Spleen (tissue), 11 donors: ENCODE results near the gene NTRK1. TPM values are rescaled to one million over a fixed set of nuclear protein-coding genes. Genes with fewer than 3 reads are reported as not detected.

Source experiments
- DNase-seq: peaks from one replicate; pipeline ENCODE4 v3.0.0-alpha.2; 2020
- H3K27ac ChIP-seq, 8 donors: fragments of 200-600 bp; sonication (generic) in 7 of 8; 1 replicate in 4 of 8; 2 replicates in 4 of 8; pipeline versions ENCODE4 v1.5.0 to v1.8.0; 2016 to 2021; ENCODE audit warnings: inconsistent platforms in 4 of 8, mild to moderate bottlenecking in 4 of 8, moderate library complexity in 1 of 8
- H3K27me3 ChIP-seq, 7 donors: fragments of 200-600 bp; sonication (generic) in 6 of 7; replicated peaks in 1 of 7; 1 replicate in 4 of 7; 2 replicates in 3 of 7; pipeline versions ENCODE4 v1.5.0 to v1.8.0; 2016 to 2021; ENCODE audit warnings: inconsistent platforms in 3 of 7, mild to moderate bottlenecking in 1 of 7
- H3K36me3 ChIP-seq, 6 donors: fragments of 200-600 bp; sonication (generic) in 5 of 6; 1 replicate in 4 of 6; 2 replicates in 2 of 6; pipeline versions ENCODE4 v1.5.0 to v1.8.0; 2016 to 2021; ENCODE audit warnings: inconsistent platforms in 2 of 6
- H3K4me1 ChIP-seq, 6 donors: fragments of 200-600 bp; sonication (generic) in 5 of 6; 1 replicate in 3 of 6; 2 replicates in 3 of 6; pipeline versions ENCODE4 v1.5.0 to v1.8.0; 2016 to 2021; ENCODE audit warnings: inconsistent platforms in 3 of 6
- H3K4me3 ChIP-seq, 8 donors: fragments of 200-600 bp; sonication (generic) in 7 of 8; 1 replicate in 4 of 8; 2 replicates in 4 of 8; pipeline versions ENCODE4 v1.5.0 to v1.8.0; 2016 to 2021; ENCODE audit warnings: inconsistent platforms in 4 of 8, mild to moderate bottlenecking in 4 of 8, moderate library complexity in 2 of 8
- H3K9me3 ChIP-seq, 8 donors: fragments of 200-600 bp; sonication (generic) in 7 of 8; 1 replicate in 4 of 8; 2 replicates in 4 of 8; pipeline versions ENCODE4 v1.5.0 to v1.8.0; 2016 to 2021; ENCODE audit warnings: inconsistent platforms in 4 of 8
- POLR2A ChIP-seq, 3 donors: fragments of 450-650 bp; IDR thresholded peaks; one replicate each; pipeline ENCODE4 v1.5.1; 2017; ENCODE audit warnings: antibody characterized with exemption in 3 of 3, mild to moderate bottlenecking in 1 of 3
- POLR2AphosphoS5 ChIP-seq, 3 donors: sonication (generic); formaldehyde crosslinking; IDR thresholded peaks; one replicate each; pipeline ENCODE4 v1.5.1; 2017; ENCODE audit warnings: antibody characterized with exemption in 3 of 3
- WGBS, 5 donors: extraction: QIAGEN DNeasy Blood & Tissue Kit in 3 of 5; methylation state at CpG; one replicate each; pipeline versions ENCODE4 v1.1.5 to v1.1.7; 2013 to 2018; 5-methylcytosine and 5-hydroxymethylcytosine counted together
- intact Hi-C: fragments of 100-400 bp; cut with DNase I; formaldehyde crosslinking; loops from one replicate; pipeline ENCODE4 v1.15.0; 2023; ENCODE audit warnings: low total_unique reads
- polyA plus RNA-seq, 3 donors: library from polyadenylated mRNA; stranded (reverse); fragments of 200-250 nt; gene quantifications; one replicate each; pipeline ENCODE4 v1.2.1, GENCODE V29; 2013
- total RNA-seq, 7 donors: library from RNA; depleted of rRNA in 3 of 7; stranded (reverse); fragments of >200 nt in 3 of 7; fragmentation: NEBNext Ultra II Directional in 4 of 7; extraction: Animal tissue kit (Norgen Biotek cat#: 25700) in 4 of 7; gene quantifications; one replicate each; pipeline versions ENCODE4 v1.1.0 to v1.2.1, GENCODE V29; 2016 to 2021
- TF ChIP-seq, protein P1 (sequence below), 11 experiments: fragments of 200-600 bp in 7 of 11; fragments of 450-650 bp in 4 of 11; sonication (generic) in 4 of 11; IDR thresholded peaks in 8 of 11; conservative IDR thresholded peaks in 3 of 11; 1 replicate in 7 of 11; 2 replicates in 4 of 11; pipeline versions ENCODE4 v1.4.0 to v1.8.0; 2016 to 2021; ENCODE audit warnings: antibody characterized with exemption in 11 of 11, inconsistent platforms in 4 of 11, mild to moderate bottlenecking in 1 of 11
- donor health status: healthy with polysubstance abuse.
- donor health status: DM: no; HTN: no; CAD: no; lungs with moderate emphysema.
- donor health status: DM: no; HTN: no; CAD: no.
- donor health status: Bipolar disorder and iron deficiency.
- donor health status: healthy.
- donor health status: DM: no; HTN: no; CAD: no.
- donor health status: DM: yes; HTN: yes; CAD: no.

Gene NTRK1
- total and polyA plus RNA-seq, 10 donors: 0.09 to 1.4 (median 0.24) TPM; not detected in 4

DNA sequence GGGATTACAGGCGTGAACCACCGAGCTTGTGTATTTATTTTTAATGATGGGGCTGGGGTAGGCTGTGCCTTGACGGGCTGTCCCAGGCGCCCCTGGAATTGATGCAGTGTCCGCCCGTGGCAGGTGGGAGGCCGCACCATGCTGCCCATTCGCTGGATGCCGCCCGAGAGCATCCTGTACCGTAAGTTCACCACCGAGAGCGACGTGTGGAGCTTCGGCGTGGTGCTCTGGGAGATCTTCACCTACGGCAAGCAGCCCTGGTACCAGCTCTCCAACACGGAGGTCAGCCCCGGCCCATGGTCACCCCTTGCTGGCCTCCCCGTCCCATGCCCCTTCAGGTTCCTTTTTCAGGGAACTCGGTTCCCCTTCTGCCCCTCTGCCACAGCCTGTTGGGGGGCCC, 19.2 kb downstream of the NTRK1 start:
- no peak overlapping the region for H3K4me3 ChIP-seq
- no peak for DNase-seq
- no peaks in the 10 kb centered on the region for H3K9me3 ChIP-seq
- H3K4me1 ChIP-seq: no peaks in the 10 kb centered on the region
- intact Hi-C loops: loop anchor here (10.0 kb wide), 1 partner anchor 155 kb away; the partner anchor contains the start of genes ISG20L2 and METTL25B
- no peaks in the 10 kb centered on the region for H3K36me3 ChIP-seq
- peaks cover 0 to 80% (median 0%) of the 10 kb centered on the region in 7 donors for H3K27me3 ChIP-seq
- no peak for TF ChIP-seq POLR2AphosphoS5 (IDR thresholded peaks at IDR 0.05)
- TF ChIP-seq, protein P1, sequence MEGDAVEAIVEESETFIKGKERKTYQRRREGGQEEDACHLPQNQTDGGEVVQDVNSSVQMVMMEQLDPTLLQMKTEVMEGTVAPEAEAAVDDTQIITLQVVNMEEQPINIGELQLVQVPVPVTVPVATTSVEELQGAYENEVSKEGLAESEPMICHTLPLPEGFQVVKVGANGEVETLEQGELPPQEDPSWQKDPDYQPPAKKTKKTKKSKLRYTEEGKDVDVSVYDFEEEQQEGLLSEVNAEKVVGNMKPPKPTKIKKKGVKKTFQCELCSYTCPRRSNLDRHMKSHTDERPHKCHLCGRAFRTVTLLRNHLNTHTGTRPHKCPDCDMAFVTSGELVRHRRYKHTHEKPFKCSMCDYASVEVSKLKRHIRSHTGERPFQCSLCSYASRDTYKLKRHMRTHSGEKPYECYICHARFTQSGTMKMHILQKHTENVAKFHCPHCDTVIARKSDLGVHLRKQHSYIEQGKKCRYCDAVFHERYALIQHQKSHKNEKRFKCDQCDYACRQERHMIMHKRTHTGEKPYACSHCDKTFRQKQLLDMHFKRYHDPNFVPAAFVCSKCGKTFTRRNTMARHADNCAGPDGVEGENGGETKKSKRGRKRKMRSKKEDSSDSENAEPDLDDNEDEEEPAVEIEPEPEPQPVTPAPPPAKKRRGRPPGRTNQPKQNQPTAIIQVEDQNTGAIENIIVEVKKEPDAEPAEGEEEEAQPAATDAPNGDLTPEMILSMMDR (IDR thresholded peaks at IDR 0.05 in 8 of 11, conservative IDR thresholded peaks at IDR 0.05 in 3 of 11): no peak
- no peak for TF ChIP-seq POLR2A (IDR thresholded peaks at IDR 0.05)
- no peak overlapping the region for H3K27ac ChIP-seq
- WGBS, 5 donors: 82 to 94% (median 89%) methylated on average over 17 to 21 of the region's 21 CpGs

DNA sequence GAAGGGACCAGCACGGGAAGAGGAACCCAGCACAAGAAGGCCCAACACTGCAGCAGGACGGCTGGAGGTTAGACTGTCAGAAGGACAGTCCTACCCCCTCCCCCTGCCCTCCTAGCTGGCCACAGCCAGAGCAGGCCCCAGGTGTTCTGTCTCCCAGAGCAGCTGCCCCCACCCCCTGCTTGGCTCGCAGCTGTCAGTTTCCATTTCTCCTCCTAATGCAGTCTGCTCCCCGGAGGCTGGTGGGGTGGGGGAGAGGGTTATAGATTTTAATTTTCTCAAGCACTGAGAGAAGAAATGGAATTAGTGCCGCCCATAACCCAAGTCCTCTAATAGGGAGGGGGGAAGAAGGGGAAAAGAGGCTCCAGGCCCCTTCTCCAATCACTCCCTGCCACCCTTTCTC, 19.8 kb downstream of the NTRK1 start:
- WGBS, 5 donors: 71 to 81% (median 74%) methylated on average over 5 of the region's 5 CpGs
- intact Hi-C loops: loop anchor here (10.0 kb wide), 1 partner anchor 156 kb away; the partner anchor contains the start of genes ISG20L2 and METTL25B

DNA sequence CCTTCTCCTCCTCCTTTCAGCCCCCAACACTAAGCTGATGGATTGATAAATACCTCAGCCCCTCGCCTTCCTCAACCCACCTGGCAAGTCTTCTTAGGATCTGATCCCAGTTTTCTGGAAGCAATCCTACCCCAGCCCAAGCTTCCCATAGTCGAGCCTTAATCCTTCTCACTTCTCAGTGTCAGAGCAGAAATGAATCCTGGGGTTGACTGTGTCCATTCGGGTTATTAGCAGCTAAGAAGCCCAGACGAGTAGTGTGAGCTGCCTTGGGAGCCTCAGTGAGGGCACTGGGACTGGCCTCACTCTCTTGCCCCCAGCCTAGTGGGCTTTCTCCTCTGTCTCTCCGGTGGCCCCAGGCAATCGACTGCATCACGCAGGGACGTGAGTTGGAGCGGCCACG, 20.4 kb downstream of the NTRK1 start:
- intact Hi-C loops: loop anchor here (10.0 kb wide), 1 partner anchor 156 kb away; the partner anchor contains the start of genes ISG20L2 and METTL25B
- Histone ChIP-seq H3K4me1 (no peaks in the 10 kb centered on the region), H3K36me3 (no peaks in the 10 kb centered on the region), H3K9me3 (no peaks in the 10 kb centered on the region), H3K27ac (no peak overlapping the region), H3K27me3 (peaks cover 0 to 82% (median 0%) of the 10 kb centered on the region in 7 donors), H3K4me3 (no peak overlapping the region)
- DNase-seq: no peak
- WGBS, 5 donors: 65 to 83% (median 74%) methylated on average over 6 to 10 of the region's 10 CpGs
- no peak for TF ChIP-seq POLR2A (IDR thresholded peaks at IDR 0.05)
- TF ChIP-seq, protein P1 (IDR thresholded peaks at IDR 0.05 in 8 of 11, conservative IDR thresholded peaks at IDR 0.05 in 3 of 11): no peak
- TF ChIP-seq POLR2AphosphoS5 (IDR thresholded peaks at IDR 0.05): no peak

More for the DNA sequence above, 19.8 kb downstream of the NTRK1 start:
- Histone ChIP-seq H3K9me3 (no peaks in the 10 kb centered on the region), H3K4me3 (no peak overlapping the region), H3K36me3 (no peaks in the 10 kb centered on the region), H3K27ac (no peak overlapping the region), H3K27me3 (peaks cover 0 to 80% (median 0%) of the 10 kb centered on the region in 7 donors), H3K4me1 (no peaks in the 10 kb centered on the region)
- TF ChIP-seq, protein P1 (IDR thresholded peaks at IDR 0.05 in 8 of 11, conservative IDR thresholded peaks at IDR 0.05 in 3 of 11): no peak
- TF ChIP-seq POLR2AphosphoS5 (IDR thresholded peaks at IDR 0.05): no peak
- TF ChIP-seq POLR2A (IDR thresholded peaks at IDR 0.05): no peak
- no peak for DNase-seq

DNA sequence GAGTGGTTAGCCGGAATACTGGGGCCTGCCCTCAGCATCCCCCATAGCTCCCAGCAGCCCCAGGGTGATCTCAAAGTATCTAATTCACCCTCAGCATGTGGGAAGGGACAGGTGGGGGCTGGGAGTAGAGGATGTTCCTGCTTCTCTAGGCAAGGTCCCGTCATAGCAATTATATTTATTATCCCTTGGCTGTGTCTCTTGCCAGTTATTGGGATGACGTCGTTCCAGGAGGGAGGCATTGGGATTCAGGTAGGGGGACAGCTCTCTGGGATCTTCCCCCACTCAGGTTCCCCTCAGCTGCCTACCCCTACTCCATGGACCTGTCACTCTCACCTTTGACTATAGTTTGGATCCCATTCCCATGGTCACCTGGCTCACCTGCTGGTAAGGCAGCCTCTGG, 21.0 kb downstream of the NTRK1 start:
- intact Hi-C loops: loop anchor here (10.0 kb wide), 1 partner anchor 157 kb away; the partner anchor contains the start of genes ISG20L2 and METTL25B
- Histone ChIP-seq H3K4me3 (no peak overlapping the region), H3K9me3 (no peaks in the 10 kb centered on the region), H3K36me3 (no peaks in the 10 kb centered on the region), H3K27ac (no peak overlapping the region), H3K4me1 (no peaks in the 10 kb centered on the region), H3K27me3 (peaks cover 0 to 80% (median 0%) of the 10 kb centered on the region in 7 donors)
- no peak for DNase-seq
- 78 to 93% (median 88%) methylated on average over 4 of the region's 4 CpGs for WGBS, 5 donors
- TF ChIP-seq, protein P1 (IDR thresholded peaks at IDR 0.05 in 8 of 11, conservative IDR thresholded peaks at IDR 0.05 in 3 of 11): no peak
- no peak for TF ChIP-seq POLR2AphosphoS5 (IDR thresholded peaks at IDR 0.05)
- no peak for TF ChIP-seq POLR2A (IDR thresholded peaks at IDR 0.05)
